Esophagus squamous epithelium (tissue), 4 donors: ENCODE data around the gene C16orf46.

Experiments used
- POLR2A ChIP-seq, 4 donors: fragments of 450-650 bp; IDR thresholded peaks; one replicate each; pipeline ENCODE4 v1.6.1; 2017; ENCODE audit warnings: antibody characterized with exemption in 4 of 4, mild to moderate bottlenecking in 4 of 4, moderate library complexity in 3 of 4
- TF ChIP-seq, protein P1 (sequence below), 6 experiments: fragments of 450-650 bp in 4 of 6; fragments of 200-600 bp in 2 of 6; sonication (generic) in 2 of 6; IDR thresholded peaks; one replicate each; pipeline ENCODE4 v1.5.1; 2016 to 2019; ENCODE audit warnings: antibody characterized with exemption in 6 of 6, mild to moderate bottlenecking in 4 of 6, moderate library complexity in 4 of 6

DNA sequence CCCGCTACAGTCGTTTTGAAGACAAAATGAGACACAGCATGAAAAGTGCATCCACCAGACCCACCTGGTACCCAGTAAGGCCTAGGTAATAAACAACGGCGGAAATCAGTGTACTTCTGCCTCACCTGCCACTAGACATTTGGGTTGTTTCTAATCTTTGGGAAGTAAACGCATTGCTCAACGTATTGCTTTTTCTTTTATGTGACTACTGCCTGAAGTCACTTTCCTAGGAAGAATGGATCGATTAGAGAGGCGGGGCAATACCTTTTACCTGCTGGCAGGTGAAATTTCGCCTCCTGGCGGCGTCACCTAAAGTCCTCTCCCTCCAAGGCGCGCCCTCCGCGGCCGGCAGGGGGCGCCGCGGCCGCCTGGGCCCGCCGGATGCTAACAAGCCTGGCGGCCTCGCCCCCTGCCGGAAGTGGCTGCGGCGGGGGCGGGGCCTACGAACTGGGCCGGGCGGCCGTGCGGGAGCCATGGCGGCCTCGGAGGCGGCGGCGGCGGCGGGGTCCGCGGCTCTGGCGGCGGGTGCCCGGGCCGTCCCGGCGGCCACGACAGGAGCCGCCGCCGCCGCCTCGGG lies 41.6 kb downstream of the C16orf46 start, which contains the start of gene ATMIN:
- TF ChIP-seq, protein P1, sequence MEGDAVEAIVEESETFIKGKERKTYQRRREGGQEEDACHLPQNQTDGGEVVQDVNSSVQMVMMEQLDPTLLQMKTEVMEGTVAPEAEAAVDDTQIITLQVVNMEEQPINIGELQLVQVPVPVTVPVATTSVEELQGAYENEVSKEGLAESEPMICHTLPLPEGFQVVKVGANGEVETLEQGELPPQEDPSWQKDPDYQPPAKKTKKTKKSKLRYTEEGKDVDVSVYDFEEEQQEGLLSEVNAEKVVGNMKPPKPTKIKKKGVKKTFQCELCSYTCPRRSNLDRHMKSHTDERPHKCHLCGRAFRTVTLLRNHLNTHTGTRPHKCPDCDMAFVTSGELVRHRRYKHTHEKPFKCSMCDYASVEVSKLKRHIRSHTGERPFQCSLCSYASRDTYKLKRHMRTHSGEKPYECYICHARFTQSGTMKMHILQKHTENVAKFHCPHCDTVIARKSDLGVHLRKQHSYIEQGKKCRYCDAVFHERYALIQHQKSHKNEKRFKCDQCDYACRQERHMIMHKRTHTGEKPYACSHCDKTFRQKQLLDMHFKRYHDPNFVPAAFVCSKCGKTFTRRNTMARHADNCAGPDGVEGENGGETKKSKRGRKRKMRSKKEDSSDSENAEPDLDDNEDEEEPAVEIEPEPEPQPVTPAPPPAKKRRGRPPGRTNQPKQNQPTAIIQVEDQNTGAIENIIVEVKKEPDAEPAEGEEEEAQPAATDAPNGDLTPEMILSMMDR (IDR thresholded peaks at IDR 0.05) = peak; percentile 89 to 100 (median 99)
- peak in 1 of 4 donors; percentile 44 for TF ChIP-seq POLR2A (IDR thresholded peaks at IDR 0.05)
